Measurements from ENCODE around the gene AGTPBP1.
"Not testable (repeated sequence)": the region's sequence is repeated elsewhere in the genome, so short reads cannot be mapped to it uniquely, and the experiment has no call there.

The AGTPBP1 gene

GRCh38 chr9:85741875-85742596 is at the start of gene AGTPBP1:
AGTPBP1 (minus strand) TSS chr9:85741954; CDS start chr9:85712533, 29,421 bp downstream.
- peak; percentile 92 for DNase-seq

GRCh38 chr9:85786116-85786515 is 44.4 kb upstream of the AGTPBP1 start:
- not testable (repeated sequence) for DNase-seq

GRCh38 chr9:85773844-85774243 is 32.1 kb upstream of the AGTPBP1 start:
- not testable (repeated sequence) for DNase-seq

- not testable (repeated sequence) for DNase-seq
These were observed 20.0 kb upstream of the AGTPBP1 start for GRCh38 chr9:85761802-85762201.

GRCh38 chr9:85757716-85758115 is 16.0 kb upstream of the AGTPBP1 start:
- not testable (repeated sequence) for DNase-seq

GRCh38 chr9:85756216-85756615 is 14.5 kb upstream of the AGTPBP1 start:
- DNase-seq, result not testable (repeated sequence)

GRCh38 chr9:85746309-85746708 is 4.6 kb upstream of the AGTPBP1 start:
- no peak for DNase-seq

GRCh38 chr9:85745203-85745602 is 3.4 kb upstream of the AGTPBP1 start:
- DNase-seq, result no peak

- no peak for DNase-seq
These were observed 2.7 kb upstream of the AGTPBP1 start for GRCh38 chr9:85744480-85744879.

GRCh38 chr9:85743275-85744128 is 1.7 kb upstream of the AGTPBP1 start:
- DNase-seq, result peak; percentile 91

GRCh38 chr9:85742597-85742936 is 813 bp upstream of the AGTPBP1 start:
- peak; percentile 61 for DNase-seq

- peak; percentile 9 for DNase-seq
These were observed 469 bp downstream of the AGTPBP1 start for GRCh38 chr9:85741095-85741874.

- DNase-seq, result no peak
These were observed 1.0 kb downstream of the AGTPBP1 start for GRCh38 chr9:85740787-85741094.

- no peak for DNase-seq
These were observed 3.2 kb downstream of the AGTPBP1 start for GRCh38 chr9:85738509-85738908.

- no peak for DNase-seq
These were observed 4.1 kb downstream of the AGTPBP1 start for GRCh38 chr9:85737671-85738070.

GRCh38 chr9:85730916-85731630 is 10.7 kb downstream of the AGTPBP1 start:
- DNase-seq, result no peak

- DNase-seq, result no peak
These were observed 11.9 kb downstream of the AGTPBP1 start for GRCh38 chr9:85729882-85730281.

GRCh38 chr9:85727500-85727899 is 14.3 kb downstream of the AGTPBP1 start:
- DNase-seq, result no peak

GRCh38 chr9:85726737-85727136 is 15.0 kb downstream of the AGTPBP1 start:
- no peak for DNase-seq

- no peak for DNase-seq
These were observed 18.5 kb downstream of the AGTPBP1 start for GRCh38 chr9:85723215-85723614.

- DNase-seq, result not testable (repeated sequence)
These were observed 22.3 kb downstream of the AGTPBP1 start for GRCh38 chr9:85719411-85719810.

GRCh38 chr9:85717818-85718217 is 23.9 kb downstream of the AGTPBP1 start:
- DNase-seq, result not testable (repeated sequence)

GRCh38 chr9:85717220-85717619 is 24.5 kb downstream of the AGTPBP1 start:
- DNase-seq, result no peak

All from fibroblast of skin of right biceps (primary cell).